ENCODE data around the gene MRPS9.

MRPS9 gene

GRCh38 chr2:105037572-105038382 lies at the start of gene MRPS9:
TSS of gene MRPS9 (plus strand) at chr2:105038069. CDS start at chr2:105038093, 24 bp downstream.
- DNase-seq, result peak; percentile 86 to 100 (median 98)

DNA sequence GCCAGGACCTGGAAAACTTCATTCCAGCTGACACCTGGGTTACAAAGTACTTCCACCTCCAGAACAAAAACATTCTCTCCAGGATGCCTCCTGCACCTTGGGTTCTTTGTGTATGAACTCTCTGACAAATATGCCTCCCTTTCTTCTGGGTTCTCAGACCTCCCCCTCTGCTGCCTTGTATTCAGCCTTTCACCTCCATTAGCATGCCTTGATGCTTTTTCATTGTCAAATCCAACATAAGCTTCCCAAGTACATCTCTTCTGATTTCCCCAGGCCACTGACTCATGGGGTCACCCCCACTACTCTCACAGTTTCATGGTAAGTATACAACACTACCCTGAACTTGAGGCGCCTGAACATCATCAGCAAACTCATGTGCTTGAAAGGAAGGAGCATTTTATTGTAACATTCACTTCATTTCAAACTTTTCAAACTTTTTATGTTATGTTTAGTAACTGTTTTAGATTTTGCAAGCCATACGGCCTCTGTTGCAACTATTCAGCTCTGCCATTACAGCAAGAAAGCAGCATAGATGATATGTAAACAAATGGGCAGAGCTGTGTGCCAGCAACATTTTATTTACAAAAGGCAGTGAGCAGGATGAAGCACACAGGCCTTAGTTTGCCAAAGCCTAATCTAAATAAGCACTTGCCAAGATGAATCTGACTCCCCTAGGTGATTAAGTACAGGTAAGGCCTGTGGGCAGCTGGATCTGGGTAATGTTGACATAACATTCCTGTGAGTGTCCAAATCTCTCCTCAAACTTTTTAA lies 32.5 kb upstream of the MRPS9 start:
- DNase-seq, result no peak

DNA sequence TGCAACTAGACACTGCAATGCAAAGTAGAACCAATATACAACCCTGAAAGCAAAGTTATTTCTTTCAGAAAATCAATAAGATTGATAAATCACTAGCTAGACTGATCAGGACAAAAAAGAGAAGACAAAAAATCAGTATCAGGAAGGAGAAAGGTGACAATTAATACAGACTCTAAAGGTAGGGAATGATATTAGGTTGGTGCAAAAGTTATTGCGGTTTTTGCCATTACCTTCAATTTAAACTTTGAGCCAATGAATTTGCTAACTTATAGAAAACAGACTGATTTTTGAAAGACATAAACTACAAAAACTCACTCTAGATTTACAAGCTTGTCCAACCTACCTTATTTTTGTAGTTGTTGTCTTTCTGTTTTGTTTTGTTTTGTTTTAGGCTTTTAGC lies 30.5 kb upstream of the MRPS9 start:
- DNase-seq, result no peak

- no peak for DNase-seq
Observed at GRCh38 chr2:105032476-105032875, 5.4 kb upstream of the MRPS9 start.

- no peak for DNase-seq
Observed at GRCh38 chr2:105034170-105034569, 3.7 kb upstream of the MRPS9 start.

DNA sequence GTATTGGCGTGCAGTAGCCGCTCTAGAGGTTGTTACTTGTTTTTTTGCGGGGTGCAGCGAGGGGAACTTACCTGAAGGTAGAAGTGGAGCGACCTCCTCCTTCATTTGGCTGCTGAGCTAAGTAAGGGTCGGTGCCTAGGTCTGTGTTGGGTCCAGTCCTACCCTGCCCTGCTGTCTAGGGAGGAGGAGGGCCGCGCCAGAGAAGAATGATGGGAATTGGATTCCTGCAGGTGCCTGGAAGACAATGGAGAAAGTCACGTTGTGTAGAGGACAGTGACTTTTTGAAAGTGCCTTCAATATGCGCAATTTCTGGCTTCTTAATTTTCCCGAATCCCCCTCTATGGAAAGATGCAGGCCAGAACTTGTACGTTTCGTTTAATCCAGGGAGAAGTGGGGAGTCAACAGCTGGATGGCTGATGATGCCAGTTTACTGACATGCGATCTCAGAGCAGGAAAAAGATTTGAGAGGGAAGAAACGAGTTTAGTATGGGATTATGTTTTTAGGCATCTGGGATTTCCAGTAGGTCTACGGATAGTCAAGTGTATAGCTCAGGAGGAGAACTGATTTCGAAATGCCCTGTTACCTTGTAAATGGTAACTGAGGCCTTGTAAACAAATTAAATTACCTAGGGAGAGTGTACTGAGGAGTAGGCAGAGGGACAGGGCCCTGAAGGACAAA lies 653 bp downstream of the MRPS9 start:
- DNase-seq, result peak in 17 of 56 donors; percentile 6 to 74 (median 24)

- DNase-seq, result no peak
Observed at GRCh38 chr2:105039559-105039958, 1.7 kb downstream of the MRPS9 start.

DNA sequence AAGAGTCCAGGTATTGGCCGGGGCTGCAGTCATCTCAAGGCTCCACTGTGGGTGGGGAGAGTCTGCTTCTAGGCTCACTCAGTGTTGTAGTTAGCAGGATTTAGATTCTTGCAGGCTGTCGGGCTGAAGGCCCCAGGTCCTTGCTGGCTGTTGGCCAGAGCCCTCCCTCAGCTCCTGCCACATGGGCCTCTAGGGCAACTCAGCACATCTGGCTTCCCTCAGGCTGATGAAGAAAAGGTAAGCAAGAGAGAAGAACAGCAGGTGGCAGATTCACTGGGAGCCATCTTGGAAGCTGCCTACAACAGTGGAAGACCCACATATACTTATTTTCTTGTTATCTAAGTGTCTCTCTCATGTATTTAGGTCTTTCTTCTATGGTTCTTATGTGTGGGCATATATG lies 4.3 kb downstream of the MRPS9 start:
- DNase-seq, result no peak

DNA sequence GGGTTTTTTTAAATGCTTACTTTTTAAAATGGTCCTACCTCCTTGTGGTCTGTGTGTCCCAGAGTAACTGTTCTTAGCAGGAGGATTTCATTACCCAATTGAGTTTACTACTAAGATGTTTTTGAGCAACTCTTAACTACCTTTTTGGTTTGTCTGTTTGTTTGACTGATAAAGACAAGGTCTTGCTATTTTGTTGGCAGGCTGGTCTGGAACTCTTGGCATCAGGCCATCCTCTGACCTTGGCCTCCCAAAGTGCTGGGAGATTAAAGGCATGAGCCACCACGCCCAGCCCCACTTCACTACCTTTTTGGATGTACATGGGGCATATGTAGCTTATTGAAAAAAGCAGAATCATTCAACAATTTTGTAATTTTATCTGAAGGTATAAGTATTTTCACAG lies 14.9 kb downstream of the MRPS9 start:
- DNase-seq, result no peak

DNA sequence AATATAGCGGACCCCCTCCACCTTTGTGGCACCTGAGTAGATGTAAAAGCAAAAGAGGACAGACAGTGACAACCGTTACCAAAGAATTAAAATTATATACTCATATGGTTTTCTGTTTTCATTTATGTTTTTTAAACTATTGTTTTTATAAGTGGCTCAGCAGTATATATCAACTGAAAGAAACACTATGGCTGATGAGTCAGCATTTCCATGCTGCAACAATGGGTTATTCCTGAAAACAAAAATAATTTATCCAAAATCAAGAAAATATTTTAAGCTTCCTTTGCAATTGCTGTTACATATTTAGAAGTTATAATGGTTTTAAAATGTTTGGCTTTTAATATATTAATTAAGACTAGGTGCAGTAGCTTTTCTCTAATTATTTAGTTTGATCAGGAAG lies 17.7 kb downstream of the MRPS9 start:
- DNase-seq, result no peak

DNA sequence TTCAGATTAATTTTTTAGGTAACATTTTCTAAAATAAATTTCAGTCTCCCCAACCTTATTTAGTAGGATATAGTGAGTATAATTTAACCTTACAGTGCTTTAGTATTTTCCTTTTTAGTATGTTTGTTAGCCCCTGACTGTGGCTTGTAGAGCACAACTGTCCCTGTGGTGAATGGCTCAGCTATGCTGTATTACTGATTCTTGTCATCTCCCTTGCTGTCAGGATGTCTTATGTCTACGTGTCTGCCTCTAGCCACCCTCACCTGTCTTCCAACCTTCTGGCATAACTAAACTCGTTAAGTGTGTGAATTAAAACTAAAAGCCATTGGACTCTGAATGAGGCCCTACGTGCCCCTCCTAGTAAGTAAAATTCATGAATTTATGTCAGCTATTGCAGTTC lies 18.4 kb downstream of the MRPS9 start:
- no peak for DNase-seq

GRCh38 chr2:105057005-105057404 lies 19.1 kb downstream of the MRPS9 start:
- no peak for DNase-seq

GRCh38 chr2:105061560-105061959 lies 23.7 kb downstream of the MRPS9 start:
- DNase-seq, result no peak

DNA sequence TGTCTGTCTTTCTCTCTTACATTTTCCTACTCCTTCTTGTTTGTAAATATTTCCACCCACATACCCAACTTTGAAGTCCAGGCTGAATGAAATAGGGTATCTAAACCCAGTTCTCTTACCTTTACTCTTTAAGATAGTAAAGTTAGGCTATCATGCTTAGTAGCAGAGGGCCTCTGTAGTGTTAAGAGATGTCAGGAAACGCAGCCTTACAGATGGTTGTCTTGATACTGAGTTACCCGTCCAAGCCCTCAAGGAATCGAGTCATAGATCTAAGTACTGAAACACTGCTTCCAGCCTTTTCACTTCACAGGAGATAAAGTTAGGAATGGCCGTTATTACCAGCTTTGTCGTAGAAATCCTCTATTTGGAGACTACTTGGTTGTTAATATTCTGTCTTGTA lies 24.3 kb downstream of the MRPS9 start:
- no peak for DNase-seq

DNA sequence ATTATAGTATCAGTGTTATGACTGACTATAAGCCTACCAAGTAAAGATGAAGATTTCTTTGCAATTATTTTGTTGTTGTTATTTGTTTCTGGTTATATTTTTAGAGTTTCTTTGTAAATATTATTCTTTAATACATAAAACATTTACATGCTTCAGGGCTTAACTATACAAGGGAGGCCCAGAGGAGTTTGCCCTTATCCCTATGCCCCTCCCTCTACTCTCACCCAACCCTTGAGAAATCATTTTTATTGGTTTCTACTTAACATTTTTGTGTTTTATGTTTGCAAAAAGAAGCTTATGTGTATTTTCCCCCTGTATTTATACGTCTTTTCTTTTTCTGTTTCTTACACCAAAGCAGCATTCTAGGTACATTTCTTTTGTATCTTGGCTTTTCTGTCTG lies 30.5 kb downstream of the MRPS9 start:
- DNase-seq, result no peak

- DNase-seq, result no peak
Observed at GRCh38 chr2:105068875-105069274, 31.0 kb downstream of the MRPS9 start.

DNA sequence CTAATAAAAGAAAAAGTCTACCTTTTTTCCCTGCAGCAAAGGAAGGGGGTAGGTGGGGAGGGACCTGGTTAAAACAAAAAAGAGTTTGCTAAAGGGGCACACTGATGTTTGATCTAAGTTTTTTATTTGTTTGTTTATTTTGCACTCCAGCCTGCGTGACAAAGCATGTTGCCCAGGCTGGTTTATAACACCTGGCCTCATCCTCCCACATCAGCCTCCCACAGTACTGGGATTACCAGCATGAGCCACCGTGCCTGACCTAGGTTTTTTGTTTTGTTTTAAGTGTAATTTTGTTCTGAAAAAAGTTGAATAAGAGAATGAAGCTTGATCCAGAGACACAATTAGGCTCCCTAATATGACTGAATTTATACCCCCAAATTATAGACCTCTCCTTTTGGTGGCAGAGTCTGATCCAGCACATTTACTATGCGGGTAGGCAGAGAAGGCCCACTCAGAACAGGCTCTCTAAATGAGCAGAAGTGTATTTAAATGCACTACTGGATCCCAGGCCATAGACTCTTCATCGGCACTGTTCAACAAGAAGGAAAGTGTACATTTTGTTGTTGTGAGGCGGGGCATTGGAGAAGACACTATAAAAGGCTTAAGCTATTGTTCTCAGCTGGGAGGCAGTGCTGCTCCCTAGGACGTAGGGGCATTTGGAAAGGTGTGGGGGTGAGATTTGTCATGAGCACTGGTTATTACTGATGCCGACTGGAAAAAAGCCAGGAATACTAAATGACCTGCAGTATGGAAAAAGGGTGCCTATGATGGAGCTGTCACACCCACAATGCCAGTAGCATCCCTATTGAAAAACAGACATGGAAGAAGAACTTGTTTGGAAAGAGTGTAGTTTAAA lies 32.4 kb downstream of the MRPS9 start:
- DNase-seq, result no peak

DNA sequence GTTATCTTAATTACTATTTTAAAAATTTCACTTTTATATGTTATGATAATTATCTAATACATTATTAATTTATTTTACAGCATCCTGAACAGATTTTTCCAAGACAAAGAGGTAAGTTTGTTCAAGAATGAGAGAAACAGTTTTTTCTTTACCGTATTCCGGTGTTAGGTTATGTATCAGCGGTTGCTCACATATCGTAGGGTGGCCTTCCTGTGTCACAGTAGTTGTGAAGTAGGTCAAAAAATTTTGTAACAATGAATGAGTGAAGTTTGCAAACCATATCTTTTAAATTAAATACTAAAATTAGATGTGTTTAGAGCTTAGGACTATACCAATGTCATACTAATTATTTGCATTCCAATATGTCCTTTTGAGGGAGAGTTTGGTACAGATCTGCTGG lies 33.5 kb downstream of the MRPS9 start:
- DNase-seq, result no peak

- no peak for DNase-seq
Observed at GRCh38 chr2:105072039-105072438, 34.2 kb downstream of the MRPS9 start.

DNA sequence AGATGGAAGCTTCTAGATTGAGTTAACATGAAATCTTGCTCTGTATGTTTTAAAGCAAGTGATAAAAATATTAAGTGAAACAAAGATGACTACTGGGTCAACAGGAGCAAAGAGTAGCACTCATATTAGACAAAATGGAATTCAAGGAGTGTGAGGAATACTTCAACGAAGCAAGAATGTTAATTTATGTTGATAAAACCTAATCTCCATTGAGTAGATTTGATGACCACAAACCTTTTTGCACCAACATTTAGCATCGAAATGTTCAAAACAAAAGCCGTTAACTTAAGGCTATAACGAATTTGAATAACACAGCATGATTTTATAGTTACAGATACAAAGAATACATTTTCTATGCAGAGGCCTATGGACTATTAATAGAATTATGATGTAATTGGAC lies 35.7 kb downstream of the MRPS9 start:
- DNase-seq, result no peak

- no peak for DNase-seq
Observed at GRCh38 chr2:105076121-105076520, 38.3 kb downstream of the MRPS9 start.

All from nucleus accumbens (tissue), 56 donors.